ENCODE measurements around the gene EXD3.
A peak's percentile ranks its signal among the peaks of the same experiment; 100 is the strongest.

EXD3 gene

DNA sequence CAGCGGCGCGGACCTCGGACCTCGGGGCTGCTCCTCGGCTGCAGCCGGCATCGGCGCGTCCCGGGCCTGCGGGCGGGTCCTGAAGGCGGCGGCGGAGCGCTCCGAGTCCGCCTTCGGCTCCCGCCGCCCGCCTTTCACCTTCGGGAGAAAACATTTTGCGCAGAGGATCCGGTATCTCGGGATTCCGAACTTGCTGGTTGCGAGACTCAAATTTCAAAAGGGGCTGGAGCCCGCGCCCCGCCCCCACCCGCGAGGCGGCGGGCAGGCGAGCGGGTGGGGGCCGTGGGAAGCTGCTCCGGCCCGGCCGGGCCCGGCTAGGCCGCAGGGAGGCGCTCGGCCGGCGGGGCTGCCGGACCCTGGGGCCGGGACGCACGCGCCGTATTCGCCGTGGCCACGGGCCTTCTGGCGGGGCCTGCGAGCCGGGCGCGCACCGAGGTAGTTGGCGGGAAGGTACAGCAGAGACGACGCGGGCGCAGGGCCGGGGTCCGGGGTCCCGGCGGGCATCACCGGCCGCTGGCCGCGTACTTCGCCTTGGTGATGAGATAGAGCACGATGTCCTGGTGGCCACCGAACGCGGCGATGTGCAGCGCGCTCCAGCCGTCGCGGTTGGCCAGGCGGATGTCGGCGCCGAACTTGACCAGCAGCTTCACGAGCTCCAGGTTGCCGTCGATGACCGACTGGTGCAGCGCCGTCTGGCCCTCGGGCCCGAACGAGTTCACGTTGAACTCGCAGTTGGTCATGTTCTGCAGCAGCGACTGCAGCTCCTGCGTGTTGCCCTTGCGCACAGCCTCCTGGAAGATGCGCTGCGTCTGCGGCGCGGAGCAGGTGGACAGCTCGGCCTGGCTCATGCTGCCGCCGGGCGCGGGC is 121.6 kb downstream of the EXD3 start:
- DNase-seq, result peak; percentile 56

DNA sequence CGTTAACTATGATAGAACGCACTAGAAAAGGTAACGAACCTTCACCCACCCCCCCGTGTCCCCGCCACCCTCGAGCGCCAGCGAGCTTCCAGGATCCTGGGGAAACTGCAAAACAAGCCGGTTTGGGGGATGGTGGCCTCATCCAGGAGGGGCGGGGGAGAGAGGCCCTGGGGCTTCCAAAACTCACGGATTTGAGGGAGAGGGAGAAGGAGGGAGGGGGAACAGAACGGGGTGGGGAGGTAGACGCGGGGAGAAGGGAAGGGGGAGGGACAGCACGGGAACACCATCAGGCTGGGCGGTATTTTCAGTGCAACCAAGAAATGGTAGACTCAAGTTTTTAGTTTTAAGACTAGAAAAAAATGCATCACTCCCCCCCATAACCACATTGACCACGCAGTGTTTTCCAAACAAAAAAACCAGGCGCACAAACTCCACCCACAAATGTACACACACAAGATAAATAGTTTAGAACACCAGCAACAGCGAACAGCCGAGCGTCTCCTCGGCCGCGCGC is 122.3 kb downstream of the EXD3 start:
- no peak for DNase-seq

DNA sequence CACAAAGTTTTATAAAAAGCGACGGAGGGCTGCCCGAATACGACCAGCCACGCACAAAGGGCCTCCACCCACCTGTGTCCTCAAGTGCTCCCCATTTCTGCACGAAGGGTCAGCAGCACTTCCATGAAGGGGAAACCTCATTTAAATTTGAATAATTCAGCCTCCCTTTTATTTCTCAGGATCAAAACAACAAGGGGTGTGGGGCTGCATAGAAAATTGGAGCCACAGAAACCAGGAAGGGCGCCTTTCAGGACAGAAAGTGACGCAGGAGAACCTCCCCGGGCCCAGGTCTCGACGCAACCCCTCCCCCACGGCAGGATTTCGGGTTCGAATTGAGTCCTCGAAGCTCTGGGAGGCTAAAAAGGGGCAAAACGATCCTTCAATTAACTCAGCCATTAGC is 123.0 kb downstream of the EXD3 start:
- no peak for DNase-seq

DNA sequence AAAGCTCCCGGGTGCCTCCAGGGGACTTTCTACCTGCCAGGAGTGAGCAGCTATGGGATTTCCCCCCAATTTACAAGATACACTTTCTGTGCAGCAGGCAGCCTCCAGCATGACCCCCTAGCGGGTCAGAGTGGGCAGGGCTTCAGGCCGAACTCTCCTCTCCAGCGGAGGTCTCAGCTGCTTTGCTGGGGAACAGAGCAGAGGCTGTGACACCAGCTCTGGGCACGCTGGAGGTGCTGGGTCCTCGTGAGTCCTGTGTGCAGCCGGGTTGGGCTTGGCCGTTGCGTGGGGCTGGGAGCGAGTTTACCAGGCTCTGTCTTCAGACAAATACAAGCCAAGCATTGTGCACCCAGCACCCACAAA is 123.8 kb downstream of the EXD3 start:
- no peak for DNase-seq

DNA sequence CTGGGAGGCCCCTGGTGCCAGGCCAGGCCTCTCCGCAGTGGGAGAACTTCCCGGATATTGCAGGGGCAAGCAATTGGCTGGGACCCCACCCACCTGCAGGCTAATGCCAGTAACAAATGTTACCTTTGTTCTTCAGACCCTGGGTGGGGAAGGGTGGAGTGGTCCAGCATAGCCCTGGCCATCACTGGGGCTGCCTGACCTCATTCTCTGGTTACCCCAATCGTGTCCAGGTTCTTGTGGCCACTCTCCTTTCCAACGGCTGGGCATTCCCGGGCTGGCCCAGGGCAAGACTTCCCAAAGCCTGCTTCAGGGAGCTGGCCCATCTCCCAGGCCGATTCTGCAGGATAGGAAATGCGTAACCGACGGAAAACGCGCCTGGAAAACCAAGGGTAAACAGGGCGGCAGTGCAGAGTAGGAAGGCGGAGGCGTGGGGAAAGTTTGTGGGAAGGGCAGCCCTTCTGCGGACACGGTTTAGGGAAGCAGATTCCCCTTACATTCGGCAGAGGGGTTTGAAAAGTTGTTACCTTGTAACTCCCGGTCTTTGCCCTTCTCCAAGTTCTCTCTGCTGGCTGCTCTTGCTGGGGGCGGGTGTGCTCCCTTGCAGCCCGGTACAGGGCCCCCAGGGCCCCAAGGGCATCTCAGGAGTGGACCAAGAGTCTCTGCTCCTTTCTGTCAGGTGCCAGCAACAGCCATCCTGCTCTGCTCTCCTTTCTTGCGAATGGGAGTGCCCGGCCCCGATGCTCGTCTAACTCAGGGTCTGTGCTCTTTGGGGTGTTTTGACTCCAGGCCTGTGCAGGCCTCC is 124.4 kb downstream of the EXD3 start:
- DNase-seq, result no peak

DNA sequence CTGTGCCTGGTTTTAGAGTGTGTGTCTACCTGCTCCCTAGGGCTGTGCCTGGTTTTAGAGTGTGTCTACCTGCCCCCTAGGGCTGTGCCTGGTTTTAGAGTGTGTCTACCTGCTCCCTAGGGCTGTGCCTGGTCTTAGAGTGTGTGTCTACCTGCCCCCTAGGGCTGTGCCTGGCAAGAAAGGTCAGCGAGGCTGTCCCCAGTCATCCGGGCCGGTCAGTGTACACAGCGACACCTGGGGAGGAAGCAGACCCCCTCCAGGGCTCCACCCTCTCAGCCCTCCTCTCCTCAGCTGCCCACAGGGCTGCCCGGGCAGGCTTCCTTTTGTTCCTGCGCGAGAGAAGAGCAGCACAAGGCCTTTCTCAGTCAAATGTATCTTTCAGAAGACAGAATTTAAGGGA is 125.0 kb downstream of the EXD3 start:
- DNase-seq, result peak; percentile 44

DNA sequence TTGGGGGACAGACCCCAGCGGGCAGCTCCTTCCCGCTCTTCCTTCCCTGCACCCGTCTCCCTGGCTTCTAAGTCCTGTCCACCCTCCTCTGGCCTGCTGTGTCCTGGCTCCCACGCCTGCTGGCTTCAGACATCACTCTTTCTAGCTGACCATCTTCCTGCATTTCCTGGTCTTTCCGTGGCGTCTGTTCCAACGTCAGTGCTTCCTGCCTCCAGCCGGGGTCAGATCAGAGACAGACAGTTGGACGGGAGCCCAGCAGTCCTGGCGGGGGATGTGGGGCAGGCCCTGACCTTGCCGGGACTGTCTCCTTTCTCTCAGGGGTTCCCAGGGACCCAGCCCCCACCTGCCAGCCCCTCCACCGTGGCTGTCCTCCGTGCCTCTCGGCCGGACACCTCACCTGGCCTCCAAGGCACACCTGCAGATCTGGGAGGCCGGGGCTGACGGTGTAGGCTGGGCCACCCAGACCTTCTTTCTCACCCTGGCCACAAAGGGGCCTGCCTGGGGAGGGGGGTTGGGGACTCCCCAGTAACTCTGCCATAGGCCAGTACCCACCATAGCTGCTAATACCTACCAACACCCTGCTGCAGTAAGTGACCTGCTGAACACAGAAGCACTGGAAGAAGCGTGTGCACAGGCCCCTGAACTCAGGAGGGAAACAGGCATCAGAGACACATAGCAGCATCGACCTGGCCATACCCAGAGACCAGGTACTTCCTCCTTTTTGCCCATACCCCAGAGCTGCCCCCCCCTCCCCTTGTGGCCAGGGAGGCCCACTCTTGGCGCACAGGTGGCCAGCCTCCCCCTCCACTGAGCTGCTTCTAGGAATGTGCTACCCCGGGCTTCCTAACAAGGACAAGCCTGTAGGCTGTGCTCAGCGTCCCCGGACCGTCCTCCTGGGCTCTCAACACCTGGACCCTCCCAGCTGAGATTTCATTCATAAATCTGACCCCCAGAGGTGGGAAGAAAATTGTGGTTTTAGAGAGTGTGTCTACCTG is 126.0 kb downstream of the EXD3 start:
- DNase-seq, result no peak

DNA sequence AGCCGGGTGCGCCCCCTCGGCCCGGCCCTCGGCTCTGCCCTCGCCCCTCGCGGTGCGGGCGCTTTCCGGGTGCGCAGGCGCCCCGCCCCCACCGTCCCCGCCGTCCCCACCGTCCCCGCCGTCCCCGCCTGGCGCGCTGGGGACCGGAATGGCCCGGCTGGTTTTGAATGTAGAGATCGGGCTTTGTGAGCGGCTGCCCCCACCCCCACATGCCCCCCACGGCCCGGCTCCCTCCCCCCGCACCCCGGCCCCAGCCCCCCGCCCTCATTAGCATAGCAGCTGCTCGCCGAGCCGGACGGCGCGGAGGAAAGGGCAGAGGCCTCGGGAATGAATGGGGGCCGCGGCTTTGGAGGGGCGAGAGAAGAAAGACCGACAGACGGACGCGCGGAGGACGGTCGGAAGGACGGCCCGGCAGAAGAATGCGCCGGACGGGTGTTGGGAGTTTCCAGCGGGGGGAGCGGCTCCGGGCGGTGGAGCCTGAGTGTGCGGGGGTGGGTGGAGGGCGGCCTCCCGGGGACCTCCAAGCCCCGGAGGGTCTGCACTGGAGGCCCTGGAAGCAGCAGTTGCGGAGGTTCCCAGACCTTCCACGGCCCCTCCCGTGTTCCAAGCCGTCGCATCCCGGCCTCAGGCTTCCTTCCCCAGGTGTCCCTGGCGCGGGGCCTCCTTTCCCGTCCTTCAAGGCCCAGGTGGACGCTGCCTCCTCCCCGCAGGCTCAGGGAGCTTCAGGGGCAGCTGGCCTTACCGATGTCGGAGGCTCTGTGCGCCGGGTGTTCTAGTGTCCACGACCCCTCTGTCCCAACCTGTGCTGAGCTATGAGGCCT is 126.9 kb downstream of the EXD3 start:
- peak; percentile 24 for DNase-seq

DNA sequence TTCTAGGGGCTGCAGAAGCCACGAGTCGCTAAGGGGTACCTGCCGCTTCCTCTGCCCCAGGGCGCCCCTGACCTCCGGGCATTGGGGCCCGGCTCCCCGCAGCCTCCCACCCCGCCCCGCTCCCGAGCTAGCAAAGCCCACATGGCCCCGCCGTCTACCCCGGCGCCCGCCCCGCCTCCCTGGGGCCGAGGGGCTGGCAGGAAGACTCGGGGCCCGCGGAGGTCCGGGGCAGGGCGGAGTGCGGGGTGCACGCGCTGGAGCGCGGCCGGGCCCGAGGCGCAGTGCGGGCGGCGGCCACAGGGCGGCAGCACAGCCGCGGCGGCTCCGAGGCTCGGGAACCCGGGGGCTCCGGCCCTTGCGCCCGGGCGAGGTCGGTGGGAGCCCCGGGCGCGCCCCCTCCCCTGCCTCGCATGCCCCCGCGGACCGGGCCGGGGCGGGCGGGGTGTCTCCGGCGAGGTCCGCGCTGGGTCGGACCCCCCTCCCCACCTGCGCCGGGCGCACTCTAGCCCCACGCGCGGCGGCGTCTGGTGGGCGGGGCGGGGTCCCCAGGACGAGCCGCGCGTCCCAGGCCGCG is 127.6 kb downstream of the EXD3 start:
- peak; percentile 20 for DNase-seq

DNA sequence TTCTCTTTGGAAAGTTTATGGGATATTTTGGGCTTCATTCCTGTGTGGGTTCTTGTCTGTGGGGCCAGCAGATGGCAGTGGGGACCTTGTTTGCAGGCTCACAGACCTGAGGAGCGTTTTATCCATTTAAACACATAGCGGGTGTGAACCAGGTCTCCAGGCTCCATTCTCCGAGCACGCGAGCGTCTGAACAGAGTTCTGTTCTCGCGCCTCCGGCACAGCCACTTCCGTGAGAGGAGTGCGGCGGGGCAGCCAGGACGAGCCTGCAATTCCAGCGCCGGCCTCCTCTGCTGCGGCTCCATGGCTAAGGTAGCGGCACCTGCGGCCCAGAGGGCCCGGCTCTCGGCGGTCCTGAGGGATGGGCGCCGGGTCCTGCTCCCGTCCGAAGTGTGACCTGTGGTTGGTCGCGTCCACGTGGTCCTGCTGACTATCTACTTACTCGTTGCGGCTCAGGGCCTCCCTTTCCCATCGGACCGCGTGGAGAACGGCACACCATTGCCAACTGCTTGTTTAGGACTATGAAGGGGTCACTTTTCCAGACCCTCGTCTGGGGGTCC is 128.2 kb downstream of the EXD3 start:
- DNase-seq, result peak; percentile 61

DNA sequence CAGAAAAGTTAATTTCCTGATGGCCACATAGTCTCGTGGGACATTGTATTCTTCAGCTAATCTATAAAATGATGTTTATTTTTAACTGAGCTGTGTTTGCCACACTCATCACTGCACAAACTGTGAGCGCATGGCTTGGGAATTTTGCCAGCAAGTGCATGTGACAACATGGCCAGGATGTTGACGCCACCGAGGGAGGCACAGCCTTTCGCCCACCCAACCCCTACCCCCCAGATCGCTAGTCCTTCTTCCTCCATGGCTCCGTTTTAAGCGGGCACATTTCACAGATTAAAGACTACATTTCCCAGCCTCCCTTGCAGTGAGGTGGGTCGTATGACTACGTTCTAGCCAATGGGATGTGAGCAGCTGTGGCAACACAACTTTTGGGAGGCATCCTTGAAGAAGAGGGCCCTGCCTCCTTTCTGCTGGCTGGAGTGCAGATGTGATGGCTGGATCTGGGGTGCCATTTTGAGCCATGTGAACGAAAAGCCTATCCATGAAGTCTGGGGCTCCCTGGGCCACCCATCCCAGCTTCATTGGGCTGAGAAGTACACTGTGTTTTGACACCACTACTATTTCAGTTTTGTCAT is 128.8 kb downstream of the EXD3 start:
- DNase-seq, result peak; percentile 68

DNA sequence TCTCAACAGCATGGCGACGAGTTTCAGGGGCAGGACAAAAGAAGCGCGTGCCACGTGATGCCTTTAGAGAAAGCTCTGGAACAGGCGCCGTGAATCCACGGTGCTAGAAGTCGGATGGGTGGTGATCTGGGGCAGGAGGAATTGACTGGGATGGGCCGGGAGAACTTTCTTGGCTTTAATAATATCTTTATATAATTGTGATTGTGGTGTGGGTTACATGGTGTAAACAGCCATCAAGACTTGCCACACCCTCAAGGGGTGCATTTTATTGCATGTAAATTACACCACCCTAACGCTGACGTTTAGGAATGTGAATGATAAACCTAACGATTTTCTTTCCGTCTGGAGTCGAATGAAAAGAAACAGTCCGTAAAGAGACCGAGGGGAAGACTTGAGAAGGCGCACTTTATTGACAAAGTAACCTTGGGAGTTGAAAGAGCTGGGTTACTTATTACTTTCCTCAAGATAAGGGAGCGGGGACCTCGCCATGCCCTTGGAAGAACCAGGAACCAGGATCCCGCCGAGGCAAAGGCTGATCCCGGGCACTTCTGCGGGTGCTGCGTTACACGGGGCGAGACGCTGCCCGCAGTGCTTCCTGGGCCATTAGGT is 129.4 kb downstream of the EXD3 start:
- DNase-seq, result no peak

DNA sequence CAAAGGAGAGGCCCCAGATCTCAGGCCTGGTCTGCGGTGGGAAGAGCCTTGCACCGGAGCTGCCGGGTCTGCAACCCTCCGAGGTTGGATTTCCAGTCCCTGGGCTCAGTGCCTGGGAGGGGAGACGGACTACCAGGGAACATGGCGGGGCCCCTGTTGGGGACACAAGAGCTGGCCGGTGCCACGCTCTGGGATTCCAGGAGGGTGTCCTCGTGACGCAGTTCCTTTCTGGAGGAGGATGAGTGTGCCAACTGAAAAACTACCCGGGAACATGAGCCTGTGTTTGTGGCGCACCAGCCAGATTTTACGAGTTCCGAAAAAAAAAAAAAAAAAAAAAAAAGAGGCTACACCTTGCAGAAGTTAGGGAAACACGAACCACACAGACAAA is 129.9 kb downstream of the EXD3 start:
- DNase-seq, result no peak

DNA sequence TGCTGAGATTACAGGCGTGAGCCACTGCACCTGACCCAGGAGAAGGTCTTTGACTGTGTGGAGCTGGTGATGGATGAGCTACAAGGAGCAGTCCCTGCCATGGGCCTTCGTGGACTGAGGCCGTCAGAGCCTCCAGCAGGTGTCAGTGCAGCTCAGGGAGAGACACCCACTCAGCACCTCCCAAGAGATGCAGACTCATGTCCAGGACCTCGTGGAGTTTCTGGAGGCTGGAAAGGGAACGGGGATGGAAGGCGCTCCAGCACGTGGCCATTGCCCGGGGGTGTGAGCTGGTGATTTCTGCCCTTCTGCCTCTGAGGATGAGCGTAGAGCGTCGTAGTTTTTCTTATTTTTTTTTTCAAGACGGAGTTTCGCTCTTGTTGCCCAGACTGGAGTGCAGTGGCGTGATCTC is 136.0 kb downstream of the EXD3 start:
- peak; percentile 69 for DNase-seq

DNA sequence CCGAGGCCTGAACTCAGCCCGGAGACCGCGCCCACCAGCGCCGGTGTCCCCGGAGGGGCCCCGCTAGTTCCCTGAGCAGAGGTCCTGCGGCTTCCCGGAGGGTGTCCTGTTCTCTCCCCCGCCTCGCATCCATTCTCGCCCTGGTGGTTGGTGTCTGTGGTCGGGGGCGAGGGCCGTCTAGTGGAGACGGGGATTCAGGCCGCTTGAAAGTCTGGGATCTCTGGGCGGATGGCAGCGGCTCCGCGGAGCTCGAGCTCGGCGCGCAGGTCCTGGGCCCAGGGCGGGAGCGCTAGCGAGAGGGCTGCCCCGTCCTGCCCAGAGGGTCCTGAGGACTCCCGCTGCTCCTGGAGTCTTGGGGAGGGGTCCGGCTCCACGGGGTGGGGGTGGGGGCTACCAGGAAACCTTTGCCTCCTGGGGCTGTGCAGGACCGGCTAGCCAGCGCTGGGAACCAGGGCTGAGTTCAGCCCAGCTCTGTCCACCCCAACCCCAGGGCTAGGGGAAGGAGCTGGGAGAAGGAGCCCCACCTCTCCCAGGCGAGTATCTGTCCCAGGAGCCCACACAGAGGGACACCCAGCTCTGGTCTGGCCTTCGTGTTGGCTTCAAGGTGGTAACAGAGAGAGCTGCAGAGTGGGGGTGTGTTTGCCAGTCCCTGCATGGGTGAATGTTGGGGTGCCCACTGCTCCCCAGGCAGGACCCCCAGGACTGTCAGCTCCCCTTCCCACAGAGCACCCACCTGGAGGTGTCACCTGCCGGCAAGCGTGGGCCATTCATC is 141.4 kb downstream of the EXD3 start:
- no peak for DNase-seq

DNA sequence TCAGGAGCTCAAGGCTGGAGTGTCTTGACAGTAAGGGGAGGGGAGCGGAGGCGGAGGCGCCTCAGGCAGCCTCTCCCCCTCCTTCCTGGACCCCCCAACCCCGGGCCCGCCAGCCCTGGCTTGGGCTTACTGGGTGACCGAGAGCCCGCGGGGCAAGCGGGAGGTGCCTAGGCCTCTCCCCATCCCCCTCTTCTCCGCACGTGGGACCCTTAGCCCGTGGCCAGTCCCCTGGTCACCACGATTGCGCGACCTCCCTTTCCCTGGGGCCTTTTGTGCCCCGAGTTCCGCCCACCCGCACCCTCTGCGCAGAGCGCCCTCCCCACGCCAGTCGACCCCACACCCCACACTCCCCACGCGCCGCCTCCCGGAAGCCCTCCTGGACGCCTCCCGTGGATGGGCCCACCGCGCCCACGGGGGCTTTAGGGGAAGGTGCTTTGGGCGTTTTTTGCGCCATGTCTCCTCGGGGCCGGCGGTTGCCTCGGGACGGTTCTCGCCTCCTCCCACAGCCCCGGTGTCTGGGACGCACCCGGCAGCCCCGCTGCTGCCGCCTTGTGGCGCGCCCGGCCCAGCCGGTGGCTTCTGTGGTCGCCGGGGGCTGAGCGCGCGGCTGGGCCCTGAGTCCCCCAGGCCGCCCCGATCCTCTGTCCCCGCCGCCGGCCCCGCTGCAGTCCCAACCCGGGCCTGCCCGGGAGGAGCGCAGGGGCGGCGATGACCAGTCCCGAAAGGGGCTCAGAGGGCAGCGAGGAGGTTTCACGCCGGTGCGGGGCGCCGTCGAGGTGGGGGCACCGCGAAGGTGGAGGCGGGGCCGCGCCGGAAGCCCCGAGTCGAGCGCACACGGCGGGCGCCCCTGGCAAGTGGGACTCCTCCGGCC is 142.3 kb downstream of the EXD3 start:
- DNase-seq, result no peak

DNA sequence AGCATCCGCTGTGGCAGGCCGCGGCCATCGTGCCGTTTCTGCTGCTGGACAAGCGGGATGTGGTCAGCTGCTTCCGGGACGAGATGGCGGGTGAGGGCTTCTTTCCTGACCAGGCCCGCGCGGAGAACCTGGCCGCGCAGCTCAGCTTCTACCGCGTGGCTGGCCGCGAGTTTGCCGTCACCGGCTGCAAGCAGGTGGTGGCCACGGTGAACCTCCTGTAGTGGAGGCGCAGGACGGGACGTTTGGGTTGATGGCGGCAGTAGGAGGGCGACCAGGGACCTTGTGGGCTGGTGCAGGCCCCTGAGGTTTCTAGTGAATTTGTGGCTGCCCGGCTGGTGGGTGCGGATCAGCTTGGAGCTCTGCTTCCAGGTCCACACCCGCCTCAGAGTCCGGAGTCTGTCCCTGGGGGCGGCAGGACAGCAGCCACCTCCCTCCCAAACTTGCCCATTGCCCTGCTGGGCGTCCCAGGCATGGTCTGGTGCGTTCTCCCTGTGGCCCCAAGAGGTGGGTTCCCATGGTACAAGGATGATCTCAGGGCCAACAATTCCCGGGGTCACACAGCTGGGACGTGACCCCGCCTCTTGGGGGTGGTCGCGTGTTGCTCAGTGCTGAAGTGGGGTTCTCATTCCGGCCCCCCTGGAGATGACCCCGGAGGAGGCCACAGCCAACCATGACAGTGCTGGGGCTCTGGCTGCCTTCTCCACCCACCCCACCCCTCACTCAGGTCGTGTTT is 143.1 kb downstream of the EXD3 start:
- no peak for DNase-seq
